HG03432 (cell line): ENCODE measurements around the gene CTDSPL.

Experiments
- ATAC-seq: cut with Tn5 transposase; IDR thresholded peaks from one replicate; pipeline ENCODE4 v1.9.1; 2021; ENCODE audit warnings: mild to moderate bottlenecking, moderate library complexity; ENCODE audit not compliant: unreplicated experiment

CTDSPL gene

GRCh38 chr3:37941608-37942508, 80.2 kb downstream of the CTDSPL start:
- no peak for ATAC-seq

- no peak for ATAC-seq
These were observed 81.0 kb downstream of the CTDSPL start for GRCh38 chr3:37942646-37943045.

- ATAC-seq: no peak
These were observed 81.4 kb downstream of the CTDSPL start for GRCh38 chr3:37943126-37943525.

- ATAC-seq: no peak
These were observed 82.1 kb downstream of the CTDSPL start for GRCh38 chr3:37943631-37944314.

- ATAC-seq: no peak
These were observed 82.7 kb downstream of the CTDSPL start for GRCh38 chr3:37944391-37944842.

- ATAC-seq: no peak
These were observed 83.6 kb downstream of the CTDSPL start for GRCh38 chr3:37945156-37945806.

- ATAC-seq: no peak
These were observed 84.3 kb downstream of the CTDSPL start for GRCh38 chr3:37945807-37946530.

- ATAC-seq: no peak
These were observed 84.8 kb downstream of the CTDSPL start for GRCh38 chr3:37946531-37946889.

GRCh38 chr3:37949866-37950265, 88.2 kb downstream of the CTDSPL start:
- no peak for ATAC-seq

GRCh38 chr3:37952564-37952963, 90.9 kb downstream of the CTDSPL start:
- ATAC-seq: no peak

GRCh38 chr3:37953226-37953625, 91.5 kb downstream of the CTDSPL start:
- no peak for ATAC-seq

- no peak for ATAC-seq
These were observed 92.2 kb downstream of the CTDSPL start for GRCh38 chr3:37953707-37954394.

- no peak for ATAC-seq
These were observed 93.2 kb downstream of the CTDSPL start for GRCh38 chr3:37954881-37955280.

GRCh38 chr3:37955918-37956707, 94.4 kb downstream of the CTDSPL start:
- no peak for ATAC-seq

GRCh38 chr3:37956723-37957538, 95.3 kb downstream of the CTDSPL start:
- ATAC-seq: peak; percentile 59

- peak; percentile 36 for ATAC-seq
These were observed 95.9 kb downstream of the CTDSPL start for GRCh38 chr3:37957539-37957936.

- ATAC-seq: no peak
These were observed 100.1 kb downstream of the CTDSPL start for GRCh38 chr3:37961622-37962431.

- ATAC-seq: no peak
These were observed 101.3 kb downstream of the CTDSPL start for GRCh38 chr3:37963016-37963415.
